OCI-LY1 (cell line): ENCODE data around the gene NT5DC1.

ENCODE experiments used
- H2AFZ ChIP-seq: fragments of 200-600 bp; sonication (generic), shearing (Covaris generic); 2 replicates; pipeline ENCODE4 v1.6.0; 2014; ENCODE audit warnings: antibody characterized with exemption, mild to moderate bottlenecking, low read length
- H3F3A ChIP-seq: fragments of 200-600 bp; sonication (generic), shearing (Covaris generic); 2 replicates; pipeline ENCODE4 v1.6.0; 2014; ENCODE audit warnings: mild to moderate bottlenecking, antibody characterized with exemption, low read length, moderate library complexity; ENCODE audit not compliant: insufficient read depth
- H3K27ac ChIP-seq: fragments of 200-600 bp; sonication (generic); 2 replicates; pipeline ENCODE4 v1.5.1; 2014; ENCODE audit warnings: low read length, mixed run types, mild to moderate bottlenecking, low read depth; ENCODE audit not compliant: poor library complexity, severe bottlenecking
- H3K27me3 ChIP-seq: fragments of 200-600 bp; sonication (generic); 2 replicates; pipeline ENCODE4 v1.6.0; 2014; ENCODE audit warnings: antibody characterized with exemption, mild to moderate bottlenecking, low read length, moderate library complexity; ENCODE audit not compliant: insufficient read depth
- H3K36me3 ChIP-seq: fragments of 200-600 bp; sonication (generic); 2 replicates; pipeline ENCODE4 v1.6.1; 2014; ENCODE audit warnings: mild to moderate bottlenecking, antibody characterized with exemption, low read length, moderate library complexity, mixed read lengths; ENCODE audit not compliant: insufficient read depth
- H3K4me1 ChIP-seq: fragments of 200-600 bp; sonication (generic); 2 replicates; pipeline ENCODE4 v1.5.1; 2014; ENCODE audit warnings: mild to moderate bottlenecking, low read length, moderate library complexity; ENCODE audit not compliant: insufficient read depth, severe bottlenecking
- H3K4me2 ChIP-seq: fragments of 200-600 bp; sonication (generic), shearing (Covaris generic); 2 replicates; pipeline ENCODE4 v1.6.1; 2014; ENCODE audit warnings: low read length
- H3K4me3 ChIP-seq: fragments of 200-600 bp; sonication (generic); 2 replicates; pipeline ENCODE4 v1.5.1; 2014; ENCODE audit warnings: low read length, low read depth, mild to moderate bottlenecking, mixed read lengths; ENCODE audit not compliant: poor library complexity, severe bottlenecking
- H3K79me2 ChIP-seq: fragments of 200-600 bp; shearing (Covaris generic); 2 replicates; pipeline ENCODE4 v1.6.1; 2016; ENCODE audit warnings: mixed run types, low read length, mixed read lengths; ENCODE audit not compliant: insufficient read depth
- H3K9ac ChIP-seq: fragments of 200-600 bp; sonication (generic), shearing (Covaris generic); 2 replicates; pipeline ENCODE4 v1.6.1; 2014; ENCODE audit warnings: mild to moderate bottlenecking, low read length, mixed read lengths
- H3K9me2 ChIP-seq: fragments of 200-600 bp; sonication (generic), shearing (Covaris generic); 2 replicates; pipeline ENCODE4 v1.6.1; 2014; ENCODE audit warnings: low read depth, mild to moderate bottlenecking, low read length, mixed read lengths
- H3K9me3 ChIP-seq: fragments of 200-600 bp; shearing (Covaris generic); 2 replicates; pipeline ENCODE4 v1.6.1; 2014; ENCODE audit warnings: low read length, mixed read lengths
- H4K20me1 ChIP-seq: fragments of 200-600 bp; sonication (generic), shearing (Covaris generic); 2 replicates; pipeline ENCODE4 v1.6.0; 2016; ENCODE audit warnings: mild to moderate bottlenecking, low read length; ENCODE audit not compliant: insufficient read depth
- EZH2 ChIP-seq: fragments of 200-600 bp; sonication (generic), shearing (Covaris generic); IDR thresholded peaks from 2 replicates; pipeline ENCODE4 v1.8.0; 2017; ENCODE audit warnings: borderline replicate concordance, mixed run types, mild to moderate bottlenecking, antibody characterized with exemption, low read length, moderate library complexity, mixed read lengths
- TF ChIP-seq, protein P1 (sequence below): fragments of 200-600 bp; sonication (generic), shearing (Covaris generic); IDR thresholded peaks from 2 replicates; pipeline ENCODE4 v1.5.1; 2017; ENCODE audit warnings: mild to moderate bottlenecking, antibody characterized with exemption, low read length, moderate library complexity, mixed read lengths

The NT5DC1 gene

DNA sequence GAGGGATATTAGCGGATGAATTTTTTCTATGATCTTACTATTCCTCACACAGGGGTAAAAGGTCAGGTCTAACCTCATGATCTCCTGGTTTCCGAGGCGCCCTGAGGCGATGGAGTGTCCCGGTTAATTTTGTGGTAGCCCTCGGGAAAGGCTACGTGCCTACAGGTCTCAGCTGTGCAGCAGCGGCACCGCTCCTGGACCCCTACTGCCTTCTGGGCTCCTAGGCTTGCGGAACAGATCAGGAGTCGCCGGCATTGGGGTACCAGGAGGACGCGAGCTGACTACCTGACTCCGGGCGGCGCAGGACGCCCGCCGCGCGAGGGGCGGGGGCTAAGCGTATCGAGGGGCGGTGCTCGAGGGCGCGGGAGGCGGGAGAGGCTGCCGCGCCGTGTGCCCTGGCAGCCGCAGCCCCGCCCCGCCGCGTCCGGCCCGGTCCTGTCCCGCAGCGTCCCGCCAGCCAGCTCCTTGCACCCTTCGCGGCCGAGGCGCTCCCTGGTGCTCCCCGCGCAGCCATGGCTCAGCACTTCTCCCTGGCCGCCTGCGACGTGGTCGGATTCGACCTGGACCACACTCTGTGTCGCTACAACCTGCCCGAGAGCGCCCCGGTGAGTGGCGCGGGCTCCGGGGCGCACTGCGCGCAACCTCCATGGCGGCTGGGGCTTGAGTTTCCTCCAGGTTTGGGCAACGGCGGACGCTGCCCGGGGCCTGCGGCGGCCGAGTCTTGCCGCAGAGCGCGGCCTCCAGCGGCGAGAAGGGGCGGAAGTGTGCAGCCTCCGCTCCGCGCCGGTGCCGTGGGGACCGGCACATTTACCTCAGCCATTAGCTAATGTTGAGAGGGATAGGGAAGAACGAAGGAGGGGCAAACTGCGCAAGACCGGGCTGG lies at the start of gene NT5DC1:
Gene NT5DC1 (plus strand): TSS at position 435 of the 883 bp plus-strand sequence. CDS start 78 bp downstream, at position 513.
- Histone ChIP-seq H3K36me3 (no peaks in the 10 kb centered on the region), H3K27me3 (no peaks in the 10 kb centered on the region), H3K9ac (peak within 1 kb of the TSS; percentile 64), H3K4me2 (peak within 1 kb of the TSS; percentile 73), H3K27ac (peak within 1 kb of the TSS; percentile 24), H3K9me2 (no peaks in the 10 kb centered on the region), H3K9me3 (no peaks in the 10 kb centered on the region; the same call in 1 of the 2 replicates), H3K4me3 (peak within 1 kb of the TSS; percentile 70), H2AFZ (peak within 1 kb of the TSS; percentile 67; the same call in 1 of the 2 replicates), H3K79me2 (no peaks in the 10 kb centered on the region), H3F3A (no peaks in the 10 kb centered on the region; the same call in 1 of the 2 replicates), H3K4me1 (peaks cover 31% of the 10 kb centered on the region), H4K20me1 (no peaks in the 10 kb centered on the region)
- no peak for TF ChIP-seq EZH2
- TF ChIP-seq, protein P1, sequence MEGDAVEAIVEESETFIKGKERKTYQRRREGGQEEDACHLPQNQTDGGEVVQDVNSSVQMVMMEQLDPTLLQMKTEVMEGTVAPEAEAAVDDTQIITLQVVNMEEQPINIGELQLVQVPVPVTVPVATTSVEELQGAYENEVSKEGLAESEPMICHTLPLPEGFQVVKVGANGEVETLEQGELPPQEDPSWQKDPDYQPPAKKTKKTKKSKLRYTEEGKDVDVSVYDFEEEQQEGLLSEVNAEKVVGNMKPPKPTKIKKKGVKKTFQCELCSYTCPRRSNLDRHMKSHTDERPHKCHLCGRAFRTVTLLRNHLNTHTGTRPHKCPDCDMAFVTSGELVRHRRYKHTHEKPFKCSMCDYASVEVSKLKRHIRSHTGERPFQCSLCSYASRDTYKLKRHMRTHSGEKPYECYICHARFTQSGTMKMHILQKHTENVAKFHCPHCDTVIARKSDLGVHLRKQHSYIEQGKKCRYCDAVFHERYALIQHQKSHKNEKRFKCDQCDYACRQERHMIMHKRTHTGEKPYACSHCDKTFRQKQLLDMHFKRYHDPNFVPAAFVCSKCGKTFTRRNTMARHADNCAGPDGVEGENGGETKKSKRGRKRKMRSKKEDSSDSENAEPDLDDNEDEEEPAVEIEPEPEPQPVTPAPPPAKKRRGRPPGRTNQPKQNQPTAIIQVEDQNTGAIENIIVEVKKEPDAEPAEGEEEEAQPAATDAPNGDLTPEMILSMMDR: peak; percentile 34

DNA sequence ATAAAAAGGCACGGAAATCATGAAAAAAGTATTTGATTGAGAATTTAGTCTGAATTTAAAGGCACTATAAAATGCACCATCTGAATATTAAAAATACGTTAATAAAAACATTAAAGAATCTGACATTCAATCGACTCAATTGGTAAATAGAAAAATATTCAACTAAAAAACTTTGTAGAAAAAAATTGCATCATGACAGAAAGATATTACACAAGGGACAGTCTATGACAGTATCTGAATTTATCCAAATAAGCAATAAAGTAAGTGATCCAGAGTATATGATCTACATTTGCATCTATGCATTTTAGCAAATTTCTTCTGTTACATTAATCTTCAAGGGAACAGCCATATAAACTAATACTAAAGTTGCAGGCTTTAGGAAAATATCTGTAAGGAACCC lies 49.4 kb upstream of the NT5DC1 start:
- Histone ChIP-seq H3K9ac (no peak overlapping the region), H3K4me2 (no peak overlapping the region), H2AFZ (no peak overlapping the region), H3K4me1 (peaks cover 4% of the 10 kb centered on the region), H3K27me3 (no peaks in the 10 kb centered on the region), H3K79me2 (no peaks in the 10 kb centered on the region), H3K36me3 (no peaks in the 10 kb centered on the region), H3K9me3 (no peaks in the 10 kb centered on the region), H4K20me1 (no peaks in the 10 kb centered on the region), H3K9me2 (no peaks in the 10 kb centered on the region), H3F3A (no peaks in the 10 kb centered on the region), H3K27ac (no peak overlapping the region), H3K4me3 (no peak overlapping the region)
- TF ChIP-seq EZH2: no peak
- TF ChIP-seq, protein P1: no peak

DNA sequence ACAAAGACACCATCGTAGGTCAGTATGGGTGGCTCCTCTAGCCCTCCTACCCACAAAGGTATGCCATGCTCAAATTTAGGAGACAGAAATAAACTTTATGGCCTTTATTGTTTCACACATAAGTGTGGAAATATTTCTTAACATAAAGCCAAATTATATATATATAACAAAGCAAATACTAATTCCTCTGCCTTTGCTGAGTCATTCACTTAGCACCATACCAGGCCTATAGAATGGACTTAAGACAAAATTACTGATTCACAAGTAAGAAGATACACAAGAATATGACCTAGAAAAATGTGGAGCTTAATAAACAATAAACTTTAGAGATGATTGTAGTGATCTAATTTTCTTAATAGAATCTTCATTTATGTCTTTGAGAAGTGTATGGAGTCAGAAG lies 45.1 kb upstream of the NT5DC1 start:
- no peaks in the 10 kb centered on the region for H3K27me3 ChIP-seq
- H3K9me3 ChIP-seq: no peaks in the 10 kb centered on the region
- H3K79me2 ChIP-seq: no peaks in the 10 kb centered on the region
- H3K27ac ChIP-seq: no peak overlapping the region
- H3F3A ChIP-seq: no peaks in the 10 kb centered on the region
- H3K9ac ChIP-seq: no peak overlapping the region
- no peaks in the 10 kb centered on the region for H3K36me3 ChIP-seq
- no peak overlapping the region for H3K4me2 ChIP-seq
- no peak overlapping the region for H3K4me3 ChIP-seq
- no peak for TF ChIP-seq EZH2
- TF ChIP-seq, protein P1: no peak
- H3K4me1 ChIP-seq: peaks cover 12% of the 10 kb centered on the region
- no peaks in the 10 kb centered on the region for H4K20me1 ChIP-seq
- H2AFZ ChIP-seq: no peak overlapping the region
- no peaks in the 10 kb centered on the region for H3K9me2 ChIP-seq
